ENCODE measurements around the gene CHRNG.

CHRNG gene

GRCh38 chr2:232573771-232574435 lies 34.4 kb downstream of the CHRNG start:
- TF ChIP-seq EZH2phosphoT487 (conservative IDR thresholded peaks at IDR 0.05; ENCODE audit: low read length) (no peak), CTCF (IDR thresholded peaks at IDR 0.05; ENCODE audit: insufficient read depth, low read length, poor library complexity, severe bottlenecking) (no peak)
- no peak overlapping the region for H3K27ac ChIP-seq (ENCODE audit: low read depth, low read length)
- H3K9me3 ChIP-seq (ENCODE audit: insufficient read depth, low read length) = no peaks in the 10 kb centered on the region
- no peaks in the 10 kb centered on the region for H3F3A ChIP-seq (ENCODE audit: insufficient read depth)
- no peaks in the 10 kb centered on the region for H4K20me1 ChIP-seq (ENCODE audit: low read depth, low read length)
- H3K9me2 ChIP-seq (replicated peaks; ENCODE audit: insufficient read depth, low read length) = no peaks in the 10 kb centered on the region
- peaks cover under 1% of the 10 kb centered on the region for H3K36me3 ChIP-seq (ENCODE audit: low read length)
- H3K4me2 ChIP-seq (ENCODE audit: low read depth, low read length, poor library complexity, severe bottlenecking) = no peak overlapping the region
- H2AFZ ChIP-seq (ENCODE audit: low read depth, low read length, severe bottlenecking) = no peak overlapping the region
- no peak overlapping the region for H3K4me3 ChIP-seq (ENCODE audit: insufficient read depth, low read length, poor library complexity, severe bottlenecking)
- no peaks in the 10 kb centered on the region for H3K79me2 ChIP-seq (ENCODE audit: insufficient read depth, low read length)
- no peak overlapping the region for H3K9ac ChIP-seq (ENCODE audit: low read length)
- H3K27me3 ChIP-seq (ENCODE audit: low read length) = no peaks in the 10 kb centered on the region

DNA sequence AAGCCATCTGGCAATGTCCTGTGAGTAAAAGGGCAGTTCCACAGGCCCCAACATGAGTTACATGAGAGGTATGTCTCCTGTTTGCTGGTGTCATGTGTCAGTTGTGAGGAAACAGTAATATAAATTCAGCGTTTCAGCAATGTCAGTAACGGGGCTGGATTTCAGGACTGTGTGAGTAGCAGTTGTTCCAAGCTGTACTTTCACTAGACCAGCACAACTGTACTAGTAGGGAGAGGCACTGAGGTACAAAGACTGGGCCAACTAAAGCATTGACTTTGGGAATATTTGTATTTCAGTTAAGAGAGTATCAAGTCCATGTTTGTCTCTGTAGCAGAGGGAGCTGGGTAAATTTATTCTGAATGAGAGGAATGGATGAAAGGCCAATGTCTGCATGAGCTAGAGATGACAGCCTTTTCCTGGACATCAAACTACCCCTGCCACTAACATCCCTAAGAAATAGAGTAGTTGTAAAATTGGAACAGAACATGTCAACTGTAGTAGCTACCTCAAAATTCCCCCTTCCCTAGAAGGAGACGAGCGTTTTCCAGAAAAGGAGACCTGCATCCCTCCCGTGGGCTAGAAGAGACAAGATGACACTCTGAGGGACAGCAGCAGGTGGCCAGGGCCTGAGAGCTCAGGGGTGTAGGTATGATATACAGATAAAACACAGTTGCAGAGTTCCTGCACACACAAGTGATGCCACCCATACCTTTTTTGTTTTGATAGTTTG lies 35.3 kb downstream of the CHRNG start:
- H3K36me3 ChIP-seq (ENCODE audit: low read length) = no peaks in the 10 kb centered on the region
- no peak overlapping the region for H2AFZ ChIP-seq (ENCODE audit: low read depth, low read length, severe bottlenecking)
- H3K79me2 ChIP-seq (ENCODE audit: insufficient read depth, low read length) = no peaks in the 10 kb centered on the region
- no peak overlapping the region for H3K9ac ChIP-seq (ENCODE audit: low read length)
- H3F3A ChIP-seq (ENCODE audit: insufficient read depth) = no peaks in the 10 kb centered on the region
- H3K4me3 ChIP-seq (ENCODE audit: insufficient read depth, low read length, poor library complexity, severe bottlenecking) = no peak overlapping the region
- H3K9me3 ChIP-seq (ENCODE audit: insufficient read depth, low read length) = no peaks in the 10 kb centered on the region
- no peaks in the 10 kb centered on the region for H3K9me2 ChIP-seq (replicated peaks; ENCODE audit: insufficient read depth, low read length)
- no peaks in the 10 kb centered on the region for H3K27me3 ChIP-seq (ENCODE audit: low read length)
- no peak overlapping the region for H3K4me2 ChIP-seq (ENCODE audit: low read depth, low read length, poor library complexity, severe bottlenecking)
- no peaks in the 10 kb centered on the region for H4K20me1 ChIP-seq (ENCODE audit: low read depth, low read length)
- TF ChIP-seq CTCF (IDR thresholded peaks at IDR 0.05; ENCODE audit: insufficient read depth, low read length, poor library complexity, severe bottlenecking) = no peak
- no peak for TF ChIP-seq EZH2phosphoT487 (conservative IDR thresholded peaks at IDR 0.05; ENCODE audit: low read length)
- H3K27ac ChIP-seq (ENCODE audit: low read depth, low read length) = no peak overlapping the region

- H3F3A ChIP-seq (ENCODE audit: insufficient read depth) = no peaks in the 10 kb centered on the region
- no peaks in the 10 kb centered on the region for H3K79me2 ChIP-seq (ENCODE audit: insufficient read depth, low read length)
- no peaks in the 10 kb centered on the region for H3K9me2 ChIP-seq (replicated peaks; ENCODE audit: insufficient read depth, low read length)
- H3K9ac ChIP-seq (ENCODE audit: low read length) = no peak overlapping the region
- no peaks in the 10 kb centered on the region for H3K27me3 ChIP-seq (ENCODE audit: low read length)
- no peaks in the 10 kb centered on the region for H3K9me3 ChIP-seq (ENCODE audit: insufficient read depth, low read length)
- H3K4me2 ChIP-seq (ENCODE audit: low read depth, low read length, poor library complexity, severe bottlenecking) = no peak overlapping the region
- no peaks in the 10 kb centered on the region for H4K20me1 ChIP-seq (ENCODE audit: low read depth, low read length)
- H2AFZ ChIP-seq (ENCODE audit: low read depth, low read length, severe bottlenecking) = no peak overlapping the region
- H3K36me3 ChIP-seq (ENCODE audit: low read length) = no peaks in the 10 kb centered on the region
- no peak for TF ChIP-seq EZH2phosphoT487 (conservative IDR thresholded peaks at IDR 0.05; ENCODE audit: low read length)
- no peak overlapping the region for H3K4me3 ChIP-seq (ENCODE audit: insufficient read depth, low read length, poor library complexity, severe bottlenecking)
- no peak overlapping the region for H3K27ac ChIP-seq (ENCODE audit: low read depth, low read length)
Observed at GRCh38 chr2:232575404-232575746, 35.9 kb downstream of the CHRNG start.

GRCh38 chr2:232576995-232577394 lies 37.5 kb downstream of the CHRNG start:
- H3K36me3 ChIP-seq (ENCODE audit: low read length) = no peaks in the 10 kb centered on the region

More at GRCh38 chr2:232576995-232577394, 37.5 kb downstream of the CHRNG start:
- H3K9me3 ChIP-seq (ENCODE audit: insufficient read depth, low read length) = no peaks in the 10 kb centered on the region
- no peaks in the 10 kb centered on the region for H3K27me3 ChIP-seq (ENCODE audit: low read length)
- no peak overlapping the region for H3K4me2 ChIP-seq (ENCODE audit: low read depth, low read length, poor library complexity, severe bottlenecking)
- TF ChIP-seq EZH2phosphoT487 (conservative IDR thresholded peaks at IDR 0.05; ENCODE audit: low read length) (no peak), CTCF (IDR thresholded peaks at IDR 0.05; ENCODE audit: insufficient read depth, low read length, poor library complexity, severe bottlenecking) (no peak)
- no peak overlapping the region for H3K4me3 ChIP-seq (ENCODE audit: insufficient read depth, low read length, poor library complexity, severe bottlenecking)
- no peaks in the 10 kb centered on the region for H3K9me2 ChIP-seq (replicated peaks; ENCODE audit: insufficient read depth, low read length)
- no peaks in the 10 kb centered on the region for H3K79me2 ChIP-seq (ENCODE audit: insufficient read depth, low read length)
- no peak overlapping the region for H2AFZ ChIP-seq (ENCODE audit: low read depth, low read length, severe bottlenecking)
- no peak overlapping the region for H3K27ac ChIP-seq (ENCODE audit: low read depth, low read length)
- no peaks in the 10 kb centered on the region for H3F3A ChIP-seq (ENCODE audit: insufficient read depth)
- no peaks in the 10 kb centered on the region for H4K20me1 ChIP-seq (ENCODE audit: low read depth, low read length)
- H3K9ac ChIP-seq (ENCODE audit: low read length) = no peak overlapping the region

Measured in SU-DHL-6 (cell line).